H1 (cell line): ENCODE measurements around the gene UNC13C. TPM values are rescaled to one million over a fixed set of nuclear protein-coding genes. Genes with fewer than 3 reads are reported as not detected.

Experiments used
- CTCF ChIA-PET: fragments of 300-600 bp; sonication (Branson Sonifier 250); formaldehyde crosslinking; loops from one replicate; lab custom pipeline; 2021; ENCODE audit not compliant: partially characterized antibody; lab: Charles Lee
- POLR2A ChIA-PET: fragments of 300-600 bp; sonication (Branson Sonifier 250); formaldehyde crosslinking; loops from one replicate; lab custom pipeline; 2021; ENCODE audit warnings: inconsistent platforms; ENCODE audit not compliant: partially characterized antibody; lab: Charles Lee
- DNase-seq, 2 experiments: peaks; one replicate each; pipeline versions ENCODE4 v3.0.0 to v3.0.0-alpha.2; 2010 to 2022; ENCODE audit warnings: low spot score in 2 of 2, low read depth in 1 of 2, mixed read lengths in 1 of 2
- FAIRE-seq: peaks from 2 replicates; lab custom pipeline; 2011; peaks lifted over from hg19 to GRCh38; lab: Jason Lieb, UNC
- H2AFZ ChIP-seq: 2 replicates; pipeline ENCODE4 v1.8.1; 2012; ENCODE audit warnings: low read length, inconsistent platforms
- H2AK5ac ChIP-seq: 2 replicates; pipeline ENCODE4 v1.6.1; 2013; ENCODE audit warnings: low read depth, low read length
- H2BK120ac ChIP-seq: replicated peaks from 2 replicates; pipeline ENCODE3; 2013; ENCODE audit warnings: low read depth, low read length, inconsistent platforms
- H2BK12ac ChIP-seq: 2 replicates; pipeline ENCODE4 v1.6.1; 2013; ENCODE audit warnings: low read depth, low read length
- H2BK15ac ChIP-seq: 2 replicates; pipeline ENCODE4 v1.6.1; 2013; ENCODE audit warnings: low read length
- H2BK20ac ChIP-seq: 2 replicates; pipeline ENCODE4 v1.6.1; 2013; ENCODE audit warnings: low read length
- H2BK5ac ChIP-seq: 2 replicates; pipeline ENCODE4 v1.6.1; 2013; ENCODE audit warnings: low read depth, low read length
- H3K14ac ChIP-seq: 2 replicates; pipeline ENCODE4 v1.6.1; 2013; ENCODE audit warnings: inconsistent platforms; ENCODE audit not compliant: insufficient read length
- H3K18ac ChIP-seq: 2 replicates; pipeline ENCODE4 v1.6.1; 2013; ENCODE audit warnings: low read length; ENCODE audit errors: extremely low read depth
- H3K23ac ChIP-seq: 2 replicates; pipeline ENCODE4 v1.6.1; 2013; ENCODE audit warnings: inconsistent platforms; ENCODE audit not compliant: insufficient read length
- H3K23me2 ChIP-seq: 2 replicates; pipeline ENCODE4 v1.6.1; 2013; ENCODE audit warnings: low read depth, low read length
- H3K27ac ChIP-seq: 2 replicates; pipeline ENCODE4 v1.6.1; 2011; ENCODE audit warnings: low read depth, low read length, inconsistent platforms
- H3K27me3 ChIP-seq, 4 experiments: replicated peaks in 1 of 4; 1 replicate in 1 of 4; 2 replicates in 3 of 4; pipeline versions ENCODE4 v1.6.1 to v1.8.1; 2011 to 2013; ENCODE audit warnings: low read length in 3 of 4, mild to moderate bottlenecking in 3 of 4, inconsistent platforms in 2 of 4, mixed read lengths in 2 of 4, moderate library complexity in 1 of 4; ENCODE audit not compliant: control insufficient read depth in 3 of 4, insufficient read depth in 3 of 4; ENCODE audit errors: extremely low read depth in 1 of 4
- H3K36me3 ChIP-seq, 4 experiments: 2 replicates each; pipeline versions ENCODE4 v1.6.1 to v1.8.1; 2011 to 2013; ENCODE audit warnings: mild to moderate bottlenecking in 4 of 4, low read length in 3 of 4, moderate library complexity in 2 of 4, control low read depth in 1 of 4, inconsistent platforms in 1 of 4; ENCODE audit not compliant: insufficient read depth in 4 of 4, control insufficient read depth in 2 of 4
- H3K4ac ChIP-seq: replicated peaks from 2 replicates; pipeline ENCODE3; 2013; ENCODE audit warnings: low read length, low read depth, mixed read lengths, inconsistent platforms; ENCODE audit not compliant: insufficient read length
- H3K4me1 ChIP-seq, 4 experiments: replicated peaks in 1 of 4; 1 replicate in 1 of 4; 2 replicates in 3 of 4; pipeline versions ENCODE4 v1.6.1 to v1.8.1; 2011 to 2013; ENCODE audit warnings: low read length in 3 of 4, inconsistent platforms in 2 of 4, mixed read lengths in 1 of 4; ENCODE audit not compliant: insufficient read depth in 4 of 4, control insufficient read depth in 3 of 4
- H3K4me2 ChIP-seq, 2 experiments: 2 replicates each; pipeline versions ENCODE4 v1.6.1 to v1.8.1; 2011 to 2013; ENCODE audit warnings: low read depth in 2 of 2, low read length in 2 of 2, control low read depth in 1 of 2, inconsistent platforms in 1 of 2, mild to moderate bottlenecking in 1 of 2; ENCODE audit not compliant: insufficient read depth in 1 of 2
- H3K4me3 ChIP-seq, 4 experiments: fragments of 200-600, 300-600 bp in 1 of 4; sonication (generic), shearing (Covaris generic), sonication (Bioruptor Twin) in 1 of 4; 2 replicates each; pipeline versions ENCODE4 v1.5.1 to v1.8.1; 2011 to 2016; ENCODE audit warnings: low read length in 4 of 4, low read depth in 3 of 4, control low read depth in 2 of 4, inconsistent platforms in 2 of 4, mild to moderate bottlenecking in 2 of 4, mixed read lengths in 1 of 4, moderate library complexity in 1 of 4; ENCODE audit not compliant: insufficient read depth in 2 of 4; ENCODE audit errors: extremely low read depth in 1 of 4
- H3K56ac ChIP-seq: replicated peaks from 2 replicates; pipeline ENCODE3; 2013; ENCODE audit warnings: low read depth, mild to moderate bottlenecking, mixed read lengths, low read length, inconsistent platforms; ENCODE audit not compliant: insufficient read length
- H3K79me1 ChIP-seq: 2 replicates; pipeline ENCODE4 v1.6.1; 2013; ENCODE audit warnings: low read depth, low read length, control low read depth
- H3K79me2 ChIP-seq, 2 experiments: 2 replicates each; pipeline versions ENCODE4 v1.6.1 to v1.8.1; 2012 to 2013; ENCODE audit warnings: low read length in 2 of 2, mild to moderate bottlenecking in 2 of 2, inconsistent platforms in 1 of 2; ENCODE audit not compliant: insufficient read depth in 2 of 2, control insufficient read depth in 1 of 2
- H3K9ac ChIP-seq, 4 experiments: replicated peaks in 1 of 4; 1 replicate in 1 of 4; 2 replicates in 3 of 4; pipeline versions ENCODE4 v1.6.1 to v1.8.1; 2011 to 2013; ENCODE audit warnings: low read depth in 3 of 4, low read length in 3 of 4, control low read depth in 2 of 4, mild to moderate bottlenecking in 2 of 4, moderate library complexity in 2 of 4, inconsistent platforms in 1 of 4; ENCODE audit errors: extremely low read depth in 1 of 4
- H3K9me3 ChIP-seq, 2 experiments: 2 replicates each; pipeline versions ENCODE4 v1.6.1 to v1.8.1; 2012 to 2013; ENCODE audit warnings: mild to moderate bottlenecking in 2 of 2, moderate library complexity in 2 of 2, control low read depth in 1 of 2, inconsistent platforms in 1 of 2, low read depth in 1 of 2, low read length in 1 of 2, mixed read lengths in 1 of 2; ENCODE audit not compliant: insufficient read depth in 2 of 2
- H4K20me1 ChIP-seq, 2 experiments: replicated peaks in 1 of 2; 2 replicates each; pipeline versions ENCODE3 to v1.8.1; 2011 to 2013; ENCODE audit warnings: inconsistent platforms in 2 of 2, low read length in 2 of 2, mild to moderate bottlenecking in 1 of 2; ENCODE audit not compliant: insufficient read depth in 2 of 2, control insufficient read depth in 1 of 2
- H4K5ac ChIP-seq: 2 replicates; pipeline ENCODE4 v1.6.1; 2013; ENCODE audit warnings: low read length, low read depth, mixed read lengths, inconsistent platforms; ENCODE audit not compliant: insufficient read length
- H4K8ac ChIP-seq: 2 replicates; pipeline ENCODE4 v1.8.0; 2013; ENCODE audit warnings: mild to moderate bottlenecking, moderate library complexity, low read length, inconsistent platforms; ENCODE audit not compliant: insufficient read depth; ENCODE audit errors: extremely low read depth
- H4K91ac ChIP-seq: replicated peaks from 2 replicates; pipeline ENCODE3; 2013; ENCODE audit warnings: low read length, mixed read lengths, inconsistent platforms; ENCODE audit not compliant: insufficient read length
- BCL11A ChIP-seq, 2 experiments: IDR thresholded peaks; one replicate each; pipeline ENCODE4 v1.6.1; 2011; ENCODE audit warnings: low read depth in 2 of 2, low read length in 2 of 2, mild to moderate bottlenecking in 2 of 2
- EZH2 ChIP-seq: fragments of 200-600 bp; sonication (generic); IDR thresholded peaks from 2 replicates; pipeline ENCODE4 v1.7.1; 2012; ENCODE audit warnings: low read depth, mild to moderate bottlenecking, moderate library complexity, low read length, inconsistent platforms; ENCODE audit not compliant: severe bottlenecking
- FOSL1 ChIP-seq: IDR thresholded peaks from 2 replicates; pipeline ENCODE4 v1.6.1; 2011; ENCODE audit warnings: mild to moderate bottlenecking, low read depth, low read length, moderate library complexity; ENCODE audit not compliant: insufficient read depth
- HDAC2 ChIP-seq, 2 experiments: fragments of 300-600 bp in 1 of 2; sonication (generic) in 1 of 2; IDR thresholded peaks; 2 replicates each; pipeline ENCODE4 v1.6.1; 2011 to 2012; ENCODE audit warnings: low read depth in 2 of 2, low read length in 2 of 2, mild to moderate bottlenecking in 2 of 2, moderate library complexity in 2 of 2, borderline replicate concordance in 1 of 2, inconsistent platforms in 1 of 2
- MAFK ChIP-seq: IDR thresholded peaks from 2 replicates; pipeline ENCODE4 v1.6.1; 2012; ENCODE audit warnings: low read depth, mild to moderate bottlenecking, improper control_type of control experiment, low read length
- PHF8 ChIP-seq: fragments of 200-600 bp; sonication (generic); conservative IDR thresholded peaks from 2 replicates; pipeline ENCODE4 v1.7.1; 2012; ENCODE audit warnings: low read depth, mild to moderate bottlenecking, inconsistent platforms, low read length, moderate library complexity
- SAP30 ChIP-seq: fragments of 300-600 bp; sonication (generic); IDR thresholded peaks from 2 replicates; pipeline ENCODE4 v1.7.1; 2012; ENCODE audit warnings: low read length, moderate library complexity, mild to moderate bottlenecking, inconsistent platforms; ENCODE audit not compliant: insufficient read depth, insufficient replicate concordance
- SRF ChIP-seq: IDR thresholded peaks from 2 replicates; pipeline ENCODE4 v1.6.1; 2011; ENCODE audit warnings: mild to moderate bottlenecking, low read depth, low read length, moderate library complexity
- ZNF274 ChIP-seq: IDR thresholded peaks from 2 replicates; pipeline ENCODE4 v1.7.0; 2012; ENCODE audit warnings: low read length, borderline replicate concordance; ENCODE audit errors: extremely low read depth
- WGBS, 2 experiments: shearing (Covaris generic) in 1 of 2; methylation state at CpG; one replicate each; pipeline versions ENCODE4 v1.1.6 to v1.1.7; 2013 to 2015; ENCODE audit warnings: low lambda C conversion rate in 2 of 2, mixed read lengths in 2 of 2, inconsistent platforms in 1 of 2, low coverage in 1 of 2, missing lambda C conversion rate in 1 of 2; ENCODE audit not compliant: insufficient replicate concordance in 2 of 2, insufficient coverage in 1 of 2, insufficient read length in 1 of 2; ENCODE audit errors: extremely low coverage in 1 of 2, missing lambda C conversion rate in 1 of 2; 5-methylcytosine and 5-hydroxymethylcytosine counted together
- polyA plus RNA-seq, 7 experiments: library from polyadenylated mRNA; depleted of rRNA in 3 of 7; stranded (reverse) in 5 of 7; unstranded in 2 of 7; fragments of >200 nt in 5 of 7; fragments of 200-250 nt in 2 of 7; gene quantifications; 1 replicate in 5 of 7; 2 replicates in 1 of 7; 4 replicates in 1 of 7; pipeline versions ENCODE4 v1.2.1 to v1.2.3, GENCODE V29; 2011 to 2013; ENCODE audit warnings: missing spikeins in 2 of 7, mixed read lengths in 2 of 7
- total RNA-seq: library from RNA; stranded (reverse); fragmentation: NEBNext Ultra II Directional; extraction: Animal tissue kit (Norgen Biotek cat#: 25700); gene quantifications from 2 replicates; pipeline ENCODE4 v1.2.1, GENCODE V29; 2021

UNC13C gene
- total and polyA plus RNA-seq, 2 of the 8 experiments (the other 6 are each of a cell fraction or from before 2014, with no cell fraction given) = 0.02 to 0.13 TPM

GRCh38 chr15:54568381-54568780, 590.1 kb downstream of the UNC13C start:
- CTCF ChIA-PET = interaction anchor here (0.6 to 0.8 kb wide), 2 partner anchors 9 to 150 kb away, joined by 3 to 4 read pairs; no protein-coding TSS in a partner anchor
- 87% methylated on average over 1 of the region's 1 CpG; no CpG with 5 or more reads in 1 of the 2 experiments for WGBS, 2 experiments

More at GRCh38 chr15:54568381-54568780, 590.1 kb downstream of the UNC13C start:
- H4K8ac ChIP-seq = no peak overlapping the region
- no peak overlapping the region for H4K5ac ChIP-seq
- H4K20me1 ChIP-seq = no peaks in the 10 kb centered on the region
- H3K79me2 ChIP-seq = no peaks in the 10 kb centered on the region
- no peak overlapping the region for H2BK20ac ChIP-seq
- H2BK5ac ChIP-seq = no peak overlapping the region
- H3K23ac ChIP-seq = no peak overlapping the region
- H3K4me3 ChIP-seq = no peak overlapping the region
- no peak overlapping the region for H4K91ac ChIP-seq
- H3K4ac ChIP-seq = no peak overlapping the region
- H2AFZ ChIP-seq = no peak overlapping the region
- no peak overlapping the region for H3K18ac ChIP-seq
- H3K4me2 ChIP-seq = no peak overlapping the region
- H2BK15ac ChIP-seq = no peak overlapping the region
- H3K27me3 ChIP-seq = no peaks in the 10 kb centered on the region
- H3K23me2 ChIP-seq = no peaks in the 10 kb centered on the region
- no peak overlapping the region for H2BK12ac ChIP-seq
- H3K14ac ChIP-seq = no peak overlapping the region
- H3K56ac ChIP-seq = no peak overlapping the region
- H2AK5ac ChIP-seq = no peak overlapping the region
- no peak for FAIRE-seq
- no peaks in the 10 kb centered on the region for H3K79me1 ChIP-seq
- H2BK120ac ChIP-seq = no peak overlapping the region
- H3K4me1 ChIP-seq = no peaks in the 10 kb centered on the region
- peaks cover 0 to under 1% of the 10 kb centered on the region in 2 experiments; a peak in 1 of 4 replicates for H3K9me3 ChIP-seq
- H3K27ac ChIP-seq = no peak overlapping the region
- no peak for DNase-seq
- no peak for TF ChIP-seq HDAC2 (IDR thresholded peaks at IDR 0.05; ENCODE audit: borderline replicate concordance in 1 of 2, low read depth in 2 of 2, low read length in 2 of 2)
- no peak for TF ChIP-seq FOSL1
- no peak for TF ChIP-seq EZH2
- no peak for TF ChIP-seq BCL11A (IDR thresholded peaks at IDR 0.05; ENCODE audit: low read depth in 2 of 2, low read length in 2 of 2)
- no peak for TF ChIP-seq SAP30
- no peak for TF ChIP-seq ZNF274
- TF ChIP-seq MAFK = no peak
- no peak for TF ChIP-seq PHF8
- TF ChIP-seq SRF = no peak
- H3K9ac ChIP-seq = no peak overlapping the region
- no peaks in the 10 kb centered on the region for H3K36me3 ChIP-seq
- POLR2A ChIA-PET = no interaction called here
